IMR-90 (cell line): ENCODE measurements around the gene LAMA2. TPM values are rescaled to one million over a fixed set of nuclear protein-coding genes. Genes with fewer than 3 reads are reported as not detected.
A peak's percentile ranks its signal among the peaks of the same experiment; 100 is the strongest.

Source experiments
- ATAC-seq: fragments of 200-7000 bp; cut with Tn5 transposase; 2 replicates; pipeline ENCODE4 v1.9.1; 2020; ENCODE audit warnings: low read depth, mild to moderate bottlenecking, moderate library complexity
- BruUV-seq: library from RNA; stranded (reverse); fragments of 400-500 nt; replicated peaks from 2 replicates; lab custom pipeline; 2021; lab: Mats Ljungman, UMichigan
- CTCF ChIA-PET: fragments of 300-600 bp; formaldehyde crosslinking; extraction: SDS; loops from one replicate; lab custom pipeline; 2021; ENCODE audit warnings: antibody characterized with exemption; lab: Yijun Ruan, JAX
- POLR2A ChIA-PET: fragments of 300-600 bp; sonication (Branson Sonifier 250); formaldehyde crosslinking; loops from one replicate; lab custom pipeline; 2022; ENCODE audit warnings: antibody characterized with exemption; ENCODE audit not compliant: unreplicated experiment; lab: Charles Lee
- DNase-seq: peaks from one replicate; pipeline ENCODE4 v3.0.0; 2013
- H2AFZ ChIP-seq: replicated peaks from 2 replicates; pipeline ENCODE3; 2013; ENCODE audit warnings: low read length, mild to moderate bottlenecking; ENCODE audit not compliant: poor library complexity
- H2AK5ac ChIP-seq: 2 replicates; pipeline ENCODE4 v1.6.1; 2013; ENCODE audit warnings: low read depth, low read length, inconsistent platforms
- H2AK9ac ChIP-seq: replicated peaks from 2 replicates; pipeline ENCODE3; 2013; ENCODE audit warnings: mild to moderate bottlenecking, low read depth, low read length, moderate library complexity; ENCODE audit not compliant: poor library complexity
- H2BK120ac ChIP-seq: 2 replicates; pipeline ENCODE4 v1.6.1; 2013; ENCODE audit warnings: low read depth, low read length, inconsistent platforms
- H2BK15ac ChIP-seq: 3 replicates; pipeline ENCODE4 v1.6.1; 2013; ENCODE audit warnings: low read depth, low read length, inconsistent platforms
- H2BK20ac ChIP-seq: 2 replicates; pipeline ENCODE4 v1.6.1; 2013; ENCODE audit warnings: low read depth, mild to moderate bottlenecking, inconsistent platforms, low read length, moderate library complexity
- H2BK5ac ChIP-seq: 2 replicates; pipeline ENCODE4 v1.6.1; 2013; ENCODE audit warnings: mild to moderate bottlenecking, low read depth, low read length, inconsistent platforms; ENCODE audit not compliant: poor library complexity, severe bottlenecking
- H3K14ac ChIP-seq: replicated peaks from 2 replicates; pipeline ENCODE4 v1.6.1; 2013; ENCODE audit warnings: low read depth, low read length, inconsistent platforms
- H3K18ac ChIP-seq: 2 replicates; pipeline ENCODE4 v1.6.1; 2013; ENCODE audit warnings: low read depth, low read length, control low read depth
- H3K23ac ChIP-seq: 2 replicates; pipeline ENCODE4 v1.6.1; 2013; ENCODE audit warnings: low read depth, low read length, inconsistent platforms
- H3K27ac ChIP-seq: 2 replicates; pipeline ENCODE4 v1.5.1; 2013; ENCODE audit warnings: mild to moderate bottlenecking, control low read depth, low read length; ENCODE audit not compliant: insufficient read depth
- H3K27me3 ChIP-seq: 2 replicates; pipeline ENCODE4 v1.6.1; 2013; ENCODE audit warnings: low read length; ENCODE audit not compliant: control insufficient read depth, insufficient read depth
- H3K36me3 ChIP-seq: 2 replicates; pipeline ENCODE4 v1.6.1; 2013; ENCODE audit warnings: low read length, mixed read lengths; ENCODE audit not compliant: control insufficient read depth, insufficient read depth
- H3K4ac ChIP-seq: 2 replicates; pipeline ENCODE4 v1.6.1; 2013; ENCODE audit warnings: low read depth, low read length, inconsistent platforms
- H3K4me1 ChIP-seq: 2 replicates; pipeline ENCODE4 v1.6.1; 2013; ENCODE audit warnings: low read length, mixed read lengths; ENCODE audit not compliant: control insufficient read depth, insufficient read depth
- H3K4me2 ChIP-seq: 2 replicates; pipeline ENCODE4 v1.6.1; 2013; ENCODE audit warnings: low read depth, mild to moderate bottlenecking, control low read depth, low read length, moderate library complexity
- H3K4me3 ChIP-seq: 2 replicates; pipeline ENCODE4 v1.5.1; 2013; ENCODE audit warnings: low read depth, mild to moderate bottlenecking, control low read depth, low read length, moderate library complexity; ENCODE audit not compliant: insufficient read depth
- H3K56ac ChIP-seq: 2 replicates; pipeline ENCODE4 v1.6.1; 2013; ENCODE audit warnings: low read length, inconsistent platforms; ENCODE audit not compliant: insufficient read depth; ENCODE audit errors: extremely low read depth
- H3K79me1 ChIP-seq, 2 experiments: 2 replicates each; pipeline ENCODE4 v1.6.1; 2013; ENCODE audit warnings: low read length in 2 of 2, inconsistent platforms in 1 of 2, low read depth in 1 of 2
- H3K9ac ChIP-seq: 2 replicates; pipeline ENCODE4 v1.6.1; 2013; ENCODE audit warnings: low read depth, low read length, control low read depth
- H3K9me1 ChIP-seq: 2 replicates; pipeline ENCODE4 v1.6.1; 2013; ENCODE audit warnings: low read length, inconsistent platforms; ENCODE audit not compliant: insufficient read depth
- H3K9me3 ChIP-seq: 2 replicates; pipeline ENCODE4 v1.6.1; 2013; ENCODE audit warnings: low read length; ENCODE audit not compliant: control insufficient read depth, insufficient read depth
- H4K20me1 ChIP-seq: 2 replicates; pipeline ENCODE4 v1.6.1; 2013; ENCODE audit warnings: low read length, inconsistent platforms; ENCODE audit not compliant: insufficient read depth
- H4K5ac ChIP-seq: 2 replicates; pipeline ENCODE4 v1.6.1; 2013; ENCODE audit warnings: mild to moderate bottlenecking, low read depth, low read length, control low read depth
- H4K8ac ChIP-seq, 2 experiments: 2 replicates each; pipeline ENCODE4 v1.6.1; 2013; ENCODE audit warnings: low read depth in 2 of 2, low read length in 2 of 2, control low read depth in 1 of 2, inconsistent platforms in 1 of 2
- H4K91ac ChIP-seq: 2 replicates; pipeline ENCODE4 v1.6.1; 2013; ENCODE audit warnings: low read depth, low read length, inconsistent platforms; ENCODE audit not compliant: insufficient read depth
- BHLHE40 ChIP-seq: fragments of 150-350 bp; IDR thresholded peaks from 2 replicates; pipeline ENCODE4 v1.6.1; 2016; ENCODE audit warnings: mild to moderate bottlenecking, low read depth, low read length
- CEBPB ChIP-seq: IDR thresholded peaks from 2 replicates; pipeline ENCODE4 v1.6.1; 2012; ENCODE audit warnings: low read depth, low read length, improper control_type of control experiment
- CHD1 ChIP-seq: IDR thresholded peaks from 2 replicates; pipeline ENCODE4 v1.6.1; 2012; ENCODE audit warnings: low read depth, low read length, improper control_type of control experiment
- MAFK ChIP-seq: IDR thresholded peaks from 2 replicates; pipeline ENCODE4 v1.6.1; 2012; ENCODE audit warnings: low read depth, low read length, improper control_type of control experiment
- MXI1 ChIP-seq: IDR thresholded peaks from 2 replicates; pipeline ENCODE4 v1.6.1; 2012; ENCODE audit warnings: low read depth, mild to moderate bottlenecking, low read length, moderate library complexity, borderline replicate concordance
- NFE2L2 ChIP-seq: fragments of 150-350 bp; IDR thresholded peaks from 2 replicates; pipeline ENCODE4 v1.6.1; 2016; ENCODE audit warnings: low read depth, mild to moderate bottlenecking, low read length
- POLR2A ChIP-seq: IDR thresholded peaks from 2 replicates; pipeline ENCODE4 v1.6.1; 2012; ENCODE audit warnings: mild to moderate bottlenecking, low read depth, low read length
- RAD21 ChIP-seq: IDR thresholded peaks from 2 replicates; pipeline ENCODE4 v1.6.1; 2012; ENCODE audit warnings: low read length, improper control_type of control experiment
- RCOR1 ChIP-seq: IDR thresholded peaks from 2 replicates; pipeline ENCODE4 v1.6.1; 2012; ENCODE audit warnings: mild to moderate bottlenecking, low read length, improper control_type of control experiment; ENCODE audit not compliant: insufficient replicate concordance
- RFX5 ChIP-seq: IDR thresholded peaks from 2 replicates; pipeline ENCODE4 v1.8.0; 2012; ENCODE audit warnings: low read depth, mild to moderate bottlenecking, low read length, moderate library complexity
- SMC3 ChIP-seq: fragments of 150-350 bp; IDR thresholded peaks from 2 replicates; pipeline ENCODE4 v1.6.1; 2016; ENCODE audit warnings: low read depth, mild to moderate bottlenecking, antibody characterized with exemption, low read length, moderate library complexity
- WGBS, 2 experiments: methylation state at CpG; one replicate each; pipeline versions ENCODE4 v1.1.5 to v1.1.7; 2013; ENCODE audit warnings: missing lambda C conversion rate in 2 of 2; ENCODE audit not compliant: insufficient read length in 1 of 2; ENCODE audit errors: extremely low coverage in 2 of 2; 5-methylcytosine and 5-hydroxymethylcytosine counted together
- dilution Hi-C: fragments of 300-500 bp; cut with HindIII; formaldehyde crosslinking; loops from one replicate; pipeline ENCODE4 v1.14.3; 2018; ENCODE audit warnings: low sequenced_read_pairs; ENCODE audit not compliant: unreplicated experiment
- in situ Hi-C: fragments of 300-500 bp; cut with MboI; formaldehyde crosslinking; loops from 3 replicates; pipeline ENCODE4 v1.14.3; 2019; ENCODE audit warnings: low sequenced_read_pairs, inconsistent platforms, mixed read lengths
- intact Hi-C: fragments of 100-400 bp; cut with micrococcal nuclease; formaldehyde crosslinking; loops from 2 replicates; pipeline ENCODE4 v1.10.0; 2022
- polyA plus RNA-seq, 3 experiments: library from polyadenylated mRNA; depleted of rRNA; stranded (reverse); fragments of >200 nt; gene quantifications; 2 replicates each; pipeline ENCODE4 v1.2.3, GENCODE V29; 2012; ENCODE audit warnings: low replicate concordance in 1 of 3
- total RNA-seq: library from RNA; depleted of rRNA; stranded (reverse); fragments of >200 nt; gene quantifications from 2 replicates; pipeline ENCODE4 v1.2.3, GENCODE V29; 2012
- TF ChIP-seq, protein P1 (sequence below): conservative IDR thresholded peaks from 2 replicates; pipeline ENCODE4 v1.5.1; 2012; ENCODE audit warnings: mild to moderate bottlenecking, low read depth, low read length, improper control_type of control experiment
- TF ChIP-seq, protein P2 (sequence below): fragments of 150-350 bp; IDR thresholded peaks from 2 replicates; pipeline ENCODE4 v1.6.1; 2017; ENCODE audit warnings: mild to moderate bottlenecking, antibody characterized with exemption, low read length, low read depth
- TF ChIP-seq, protein P3 (sequence below): fragments of 150-350 bp; IDR thresholded peaks from 2 replicates; pipeline ENCODE4 v1.6.1; 2016; ENCODE audit warnings: low read depth, mild to moderate bottlenecking, low read length, moderate library complexity, borderline replicate concordance

The LAMA2 gene
- total and polyA plus RNA-seq, 2 of the 4 experiments (the other 2 are of a cell fraction) = 9.9 to 13.3 TPM

DNA sequence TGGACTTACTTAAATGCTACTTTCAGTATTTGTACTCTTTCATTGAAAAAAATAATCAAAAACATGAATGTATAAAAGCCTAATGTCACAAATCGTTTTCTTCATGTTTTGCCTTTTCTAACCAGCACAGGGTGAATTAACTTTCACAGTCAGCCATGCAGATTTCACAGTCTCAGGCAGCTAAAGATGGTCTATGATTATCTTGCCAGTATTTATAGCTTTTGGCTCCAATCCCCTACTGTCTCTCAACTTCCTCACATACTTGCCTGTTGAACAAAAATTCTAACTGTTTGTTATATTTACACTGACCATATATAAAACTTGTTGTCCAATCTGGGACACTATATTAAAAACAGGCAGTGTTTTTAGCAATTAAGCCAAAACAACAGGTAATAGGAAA is 468.9 kb downstream of the LAMA2 start:
- H4K91ac ChIP-seq = no peak overlapping the region
- no peak overlapping the region for H2BK5ac ChIP-seq
- intact Hi-C loops (no loop called here), in situ Hi-C loops (no loop called here), dilution Hi-C loops (no loop called here)
- H4K8ac ChIP-seq = no peak overlapping the region
- WGBS, 2 experiments = no CpG with 5 or more reads among the region's 1 CpG
- peak; percentile 54 for ATAC-seq
- H3K79me1 ChIP-seq = no peaks in the 10 kb centered on the region
- H3K27ac ChIP-seq = no peak overlapping the region
- no peak overlapping the region for H3K4me3 ChIP-seq
- H2BK15ac ChIP-seq = no peak overlapping the region
- H3K56ac ChIP-seq = no peak overlapping the region
- no TSS peak for BruUV-seq
- no peak overlapping the region for H2BK20ac ChIP-seq
- no peak for TF ChIP-seq RAD21
- TF ChIP-seq NFE2L2 = no peak
- TF ChIP-seq, protein P1, sequence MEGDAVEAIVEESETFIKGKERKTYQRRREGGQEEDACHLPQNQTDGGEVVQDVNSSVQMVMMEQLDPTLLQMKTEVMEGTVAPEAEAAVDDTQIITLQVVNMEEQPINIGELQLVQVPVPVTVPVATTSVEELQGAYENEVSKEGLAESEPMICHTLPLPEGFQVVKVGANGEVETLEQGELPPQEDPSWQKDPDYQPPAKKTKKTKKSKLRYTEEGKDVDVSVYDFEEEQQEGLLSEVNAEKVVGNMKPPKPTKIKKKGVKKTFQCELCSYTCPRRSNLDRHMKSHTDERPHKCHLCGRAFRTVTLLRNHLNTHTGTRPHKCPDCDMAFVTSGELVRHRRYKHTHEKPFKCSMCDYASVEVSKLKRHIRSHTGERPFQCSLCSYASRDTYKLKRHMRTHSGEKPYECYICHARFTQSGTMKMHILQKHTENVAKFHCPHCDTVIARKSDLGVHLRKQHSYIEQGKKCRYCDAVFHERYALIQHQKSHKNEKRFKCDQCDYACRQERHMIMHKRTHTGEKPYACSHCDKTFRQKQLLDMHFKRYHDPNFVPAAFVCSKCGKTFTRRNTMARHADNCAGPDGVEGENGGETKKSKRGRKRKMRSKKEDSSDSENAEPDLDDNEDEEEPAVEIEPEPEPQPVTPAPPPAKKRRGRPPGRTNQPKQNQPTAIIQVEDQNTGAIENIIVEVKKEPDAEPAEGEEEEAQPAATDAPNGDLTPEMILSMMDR = no peak
- no peak for TF ChIP-seq RCOR1
- no peak for TF ChIP-seq POLR2A
- no peak for TF ChIP-seq MAFK
- no peak for TF ChIP-seq MXI1
- TF ChIP-seq, protein P2, sequence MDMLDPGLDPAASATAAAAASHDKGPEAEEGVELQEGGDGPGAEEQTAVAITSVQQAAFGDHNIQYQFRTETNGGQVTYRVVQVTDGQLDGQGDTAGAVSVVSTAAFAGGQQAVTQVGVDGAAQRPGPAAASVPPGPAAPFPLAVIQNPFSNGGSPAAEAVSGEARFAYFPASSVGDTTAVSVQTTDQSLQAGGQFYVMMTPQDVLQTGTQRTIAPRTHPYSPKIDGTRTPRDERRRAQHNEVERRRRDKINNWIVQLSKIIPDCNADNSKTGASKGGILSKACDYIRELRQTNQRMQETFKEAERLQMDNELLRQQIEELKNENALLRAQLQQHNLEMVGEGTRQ = no peak
- no peak for TF ChIP-seq RFX5
- TF ChIP-seq, protein P3, sequence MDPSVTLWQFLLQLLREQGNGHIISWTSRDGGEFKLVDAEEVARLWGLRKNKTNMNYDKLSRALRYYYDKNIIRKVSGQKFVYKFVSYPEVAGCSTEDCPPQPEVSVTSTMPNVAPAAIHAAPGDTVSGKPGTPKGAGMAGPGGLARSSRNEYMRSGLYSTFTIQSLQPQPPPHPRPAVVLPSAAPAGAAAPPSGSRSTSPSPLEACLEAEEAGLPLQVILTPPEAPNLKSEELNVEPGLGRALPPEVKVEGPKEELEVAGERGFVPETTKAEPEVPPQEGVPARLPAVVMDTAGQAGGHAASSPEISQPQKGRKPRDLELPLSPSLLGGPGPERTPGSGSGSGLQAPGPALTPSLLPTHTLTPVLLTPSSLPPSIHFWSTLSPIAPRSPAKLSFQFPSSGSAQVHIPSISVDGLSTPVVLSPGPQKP = no peak
- TF ChIP-seq CHD1 = no peak
- no peak for TF ChIP-seq CEBPB
- TF ChIP-seq SMC3 = no peak
- TF ChIP-seq BHLHE40 = no peak
- no peaks in the 10 kb centered on the region; the same call in 1 of the 2 replicates for H3K4me1 ChIP-seq
- H3K36me3 ChIP-seq = no peaks in the 10 kb centered on the region
- H3K23ac ChIP-seq = no peak overlapping the region
- no peak overlapping the region for H3K4ac ChIP-seq
- no peak overlapping the region; the same call in 1 of the 2 replicates for H3K18ac ChIP-seq
- H4K5ac ChIP-seq = no peak overlapping the region
- no peak overlapping the region for H2AFZ ChIP-seq
- POLR2A ChIA-PET = no interaction called here
- DNase-seq = peak; percentile 21
- H2AK5ac ChIP-seq = no peak overlapping the region
- no peaks in the 10 kb centered on the region for H3K27me3 ChIP-seq
- H2BK120ac ChIP-seq = no peak overlapping the region
- H3K9me3 ChIP-seq = no peaks in the 10 kb centered on the region
- no peak overlapping the region; the same call in 1 of the 2 replicates for H3K14ac ChIP-seq
- peaks cover 1% of the 10 kb centered on the region for H3K9me1 ChIP-seq
- no peak overlapping the region for H3K9ac ChIP-seq
- CTCF ChIA-PET = interaction anchor here (1.5 kb wide), 1 partner anchor 9 kb away, joined by 5 read pairs; no protein-coding TSS in a partner anchor
- no peak overlapping the region for H3K4me2 ChIP-seq
- no peaks in the 10 kb centered on the region for H4K20me1 ChIP-seq
- no peak overlapping the region for H2AK9ac ChIP-seq
